B cell (primary cell): ENCODE results near the gene TENM3. TPM values are rescaled to one million over a fixed set of nuclear protein-coding genes. Genes with fewer than 3 reads are reported as not detected.

ENCODE experiments used
- ATAC-seq: fragments of 200-7000 bp; cut with Tn5 transposase; one replicate; pipeline ENCODE4 v1.10.0; 2021; ENCODE audit warnings: low read depth, mild to moderate bottlenecking, moderate number of reproducible peaks, moderate library complexity
- CTCF ChIA-PET: fragments of 350-600 bp; sonication (Branson Sonifier 250); formaldehyde crosslinking; loops from one replicate; lab custom pipeline; 2021; ENCODE audit warnings: antibody characterized with exemption, inconsistent platforms; lab: Charles Lee
- POLR2A ChIA-PET: fragments of 350-600 bp; sonication (Branson Sonifier 250); formaldehyde crosslinking; loops from one replicate; lab custom pipeline; 2021; ENCODE audit warnings: antibody characterized with exemption; lab: Charles Lee
- DNase-seq: peaks from one replicate; pipeline ENCODE4 v3.0.0; 2013
- H2AFZ ChIP-seq: 2 replicates; pipeline ENCODE4 v1.6.1; 2012; ENCODE audit warnings: mild to moderate bottlenecking, low read depth, low read length; ENCODE audit not compliant: insufficient read depth, poor library complexity, severe bottlenecking
- H3K27ac ChIP-seq, 2 donors: 1 replicate in 1 of 2; 2 replicates in 1 of 2; pipeline ENCODE4 v1.5.1; 2012 to 2013; ENCODE audit warnings: low read length in 2 of 2, mild to moderate bottlenecking in 2 of 2, moderate library complexity in 1 of 2
- H3K27me3 ChIP-seq, 4 experiments: fragments of 200-600 bp in 1 of 4; sonication (generic) in 1 of 4; replicated peaks in 1 of 4; 1 replicate in 2 of 4; 2 replicates in 2 of 4; pipeline versions ENCODE4 v1.6.1 to v1.7.0; 2013 to 2016; ENCODE audit warnings: low read length in 3 of 4, mild to moderate bottlenecking in 2 of 4, mixed read lengths in 1 of 4, moderate library complexity in 1 of 4; ENCODE audit not compliant: insufficient read depth in 4 of 4, control insufficient read depth in 3 of 4; ENCODE audit errors: control extremely low read depth in 1 of 4
- H3K36me3 ChIP-seq, 2 experiments: replicated peaks in 1 of 2; 1 replicate in 1 of 2; 2 replicates in 1 of 2; pipeline versions ENCODE4 v1.6.1 to v1.7.1; 2013; ENCODE audit warnings: low read length in 1 of 2; ENCODE audit not compliant: insufficient read depth in 2 of 2, control insufficient read depth in 1 of 2; ENCODE audit errors: control extremely low read depth in 1 of 2, extremely low read depth in 1 of 2
- H3K4me1 ChIP-seq, 2 donors: fragments of 200-600 bp in 1 of 2; sonication (generic) in 1 of 2; 1 replicate in 1 of 2; 2 replicates in 1 of 2; pipeline versions ENCODE4 v1.5.1 to v1.6.1; 2013 to 2017; ENCODE audit warnings: low read length in 2 of 2; ENCODE audit not compliant: control insufficient read depth in 2 of 2, insufficient read depth in 2 of 2
- H3K4me2 ChIP-seq: replicated peaks from 2 replicates; pipeline ENCODE3; 2012; ENCODE audit warnings: mild to moderate bottlenecking, low read depth, low read length; ENCODE audit not compliant: poor library complexity, severe bottlenecking
- H3K4me3 ChIP-seq, 5 experiments: fragments of 200-600 bp in 1 of 5; sonication (generic) in 1 of 5; 1 replicate in 3 of 5; 2 replicates in 2 of 5; pipeline versions ENCODE4 v1.5.1 to v1.7.0; 2011 to 2016; ENCODE audit warnings: low read length in 4 of 5, mild to moderate bottlenecking in 4 of 5, low read depth in 2 of 5, control low read depth in 1 of 5, moderate library complexity in 1 of 5; ENCODE audit not compliant: insufficient read depth in 1 of 5; ENCODE audit errors: control extremely low read depth in 1 of 5, extremely low read depth in 1 of 5
- H3K79me2 ChIP-seq: fragments of 200-600 bp; sonication (generic); one replicate; pipeline ENCODE4 v1.6.0; 2016; ENCODE audit warnings: low read length; ENCODE audit not compliant: control insufficient read depth, insufficient read depth
- H3K9ac ChIP-seq: fragments of 200-600 bp; sonication (generic); 2 replicates; pipeline ENCODE4 v1.6.1; 2017; ENCODE audit warnings: mild to moderate bottlenecking, low read length, moderate library complexity
- H3K9me3 ChIP-seq, 3 donors: one replicate each; pipeline versions ENCODE4 v1.6.1 to v1.7.1; 2013; ENCODE audit warnings: low read length in 2 of 3; ENCODE audit not compliant: control insufficient read depth in 2 of 3, insufficient read depth in 1 of 3; ENCODE audit errors: control extremely low read depth in 1 of 3
- H4K20me1 ChIP-seq: 2 replicates; pipeline ENCODE4 v1.6.0; 2012; ENCODE audit warnings: mild to moderate bottlenecking, low read length; ENCODE audit not compliant: insufficient read depth, control insufficient read depth, poor library complexity, severe bottlenecking
- H3K27ac Mint-ChIP-seq: one replicate; pipeline ENCODE4 v1.8.0; 2021; ENCODE audit warnings: mixed read lengths
- H3K27me3 Mint-ChIP-seq: one replicate; pipeline ENCODE4 v1.8.0; 2021; ENCODE audit warnings: mixed read lengths
- H3K4me1 Mint-ChIP-seq: one replicate; pipeline ENCODE4 v1.8.0; 2021; ENCODE audit warnings: mixed read lengths
- H3K4me3 Mint-ChIP-seq: one replicate; pipeline ENCODE4 v1.8.0; 2021; ENCODE audit warnings: mixed read lengths
- H3K9me3 Mint-ChIP-seq: one replicate; pipeline ENCODE4 v1.8.0; 2022; ENCODE audit warnings: mixed read lengths; ENCODE audit not compliant: insufficient read depth
- CTCF ChIP-seq: fragments of 200-600 bp; IDR thresholded peaks from one replicate; pipeline ENCODE4 v1.8.0; 2022; ENCODE audit warnings: antibody characterized with exemption, mild to moderate bottlenecking
- EZH2 ChIP-seq: IDR thresholded peaks from 2 replicates; pipeline ENCODE4 v1.6.1; 2012; ENCODE audit warnings: borderline replicate concordance, low read depth, mild to moderate bottlenecking, moderate library complexity, low read length; ENCODE audit not compliant: insufficient read depth, poor library complexity, severe bottlenecking
- WGBS: methylation state at CpG from one replicate; pipeline ENCODE4 v1.1.5; 2013; ENCODE audit warnings: missing lambda C conversion rate; ENCODE audit not compliant: insufficient coverage; 5-methylcytosine and 5-hydroxymethylcytosine counted together
- intact Hi-C: fragments of 100-400 bp; cut with micrococcal nuclease; formaldehyde crosslinking; loops from one replicate; pipeline ENCODE4 v1.10.0; 2022
- polyA plus RNA-seq: library from polyadenylated mRNA; depleted of rRNA; stranded (reverse); fragments of >200 nt; gene quantifications from 2 replicates; pipeline ENCODE4 v1.2.3, GENCODE V29; 2012
- total RNA-seq, 2 donors: library from RNA; stranded (reverse); fragments of 120-200 nt in 1 of 2; gene quantifications; 1 replicate in 1 of 2; 2 replicates in 1 of 2; pipeline versions ENCODE4 v1.2.3 to v1.2.4, GENCODE V29; 2013 to 2022

TENM3 gene
- total and polyA plus RNA-seq, 2 donors (not counting 1 experiment from before 2014, with no cell fraction given), result not detected

- Histone ChIP-seq H4K20me1 (no peaks in the 10 kb centered on the region), H2AFZ (no peak overlapping the region), H3K36me3 (no peaks in the 10 kb centered on the region), H3K27ac (no peak overlapping the region), H3K9me3 (peaks cover 0 to 17% (median 0%) of the 10 kb centered on the region in 3 donors), H3K4me3 (no peak overlapping the region), H3K27me3 (no peaks in the 10 kb centered on the region), H3K4me2 (no peak overlapping the region), H3K4me1 (no peaks in the 10 kb centered on the region), H3K79me2 (no peaks in the 10 kb centered on the region), H3K9ac (no peak overlapping the region)
- no peaks in the 10 kb centered on the region for H3K4me1 Mint-ChIP-seq
- no peaks in the 10 kb centered on the region for H3K27me3 Mint-ChIP-seq
- intact Hi-C loops, result no loop called here
- POLR2A ChIA-PET, result no interaction called here
- WGBS, result 94% methylated on average over 6 of the region's 8 CpGs
- ATAC-seq (no peak), DNase-seq (no peak)
- TF ChIP-seq EZH2 (no peak), CTCF (no peak)
- CTCF ChIA-PET, result no interaction called here
- H3K27ac Mint-ChIP-seq, result no peak overlapping the region
- H3K9me3 Mint-ChIP-seq, result no peaks in the 10 kb centered on the region
- no peak overlapping the region for H3K4me3 Mint-ChIP-seq
Measured at GRCh38 chr4:182291175-182291574, 48.0 kb downstream of the TENM3 start.

DNA sequence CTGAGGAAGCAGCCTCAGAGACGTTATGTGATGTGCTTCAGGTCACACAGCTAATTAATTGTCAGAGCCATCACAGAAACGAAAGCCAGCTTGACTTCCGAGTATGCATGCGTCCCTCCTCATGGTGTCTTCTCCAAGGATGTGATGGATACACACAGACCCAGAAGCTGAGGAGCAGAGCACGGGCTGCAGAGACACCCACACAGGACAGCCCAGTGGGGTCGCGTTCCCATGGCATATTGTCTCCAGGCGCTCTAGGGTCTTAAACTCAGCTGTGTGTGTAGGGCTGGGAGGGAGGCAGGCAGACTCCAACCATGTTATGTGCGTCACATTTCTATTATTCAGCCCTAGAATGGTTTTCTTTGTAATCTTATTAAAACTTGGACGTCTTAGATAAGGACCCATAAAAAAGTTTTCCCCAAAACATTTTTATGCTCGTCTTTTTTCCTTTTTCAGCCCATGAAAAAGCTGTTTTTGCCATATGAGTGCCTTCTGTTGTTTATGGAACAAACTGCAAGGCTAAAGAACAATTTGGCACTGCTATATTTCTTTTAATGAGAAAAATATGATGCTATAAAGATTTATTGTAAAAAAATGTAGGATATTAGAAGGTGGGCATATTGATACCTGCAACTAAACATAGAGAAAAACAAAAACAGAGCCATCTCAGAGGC, 48.5 kb downstream of the TENM3 start:
- intact Hi-C loops, result no loop called here
- no peak overlapping the region for H3K4me2 ChIP-seq
- TF ChIP-seq CTCF (no peak), EZH2 (no peak)
- H3K4me3 ChIP-seq, result no peak overlapping the region
- H3K4me3 Mint-ChIP-seq, result no peak overlapping the region
- no peak overlapping the region for H3K9ac ChIP-seq
- H4K20me1 ChIP-seq, result no peaks in the 10 kb centered on the region
- WGBS, result 86% methylated on average over 8 of the region's 11 CpGs
- H3K4me1 ChIP-seq, result no peaks in the 10 kb centered on the region
- no peaks in the 10 kb centered on the region for H3K4me1 Mint-ChIP-seq
- H3K79me2 ChIP-seq, result no peaks in the 10 kb centered on the region
- peaks cover 0 to 17% (median 0%) of the 10 kb centered on the region in 3 donors for H3K9me3 ChIP-seq
- DNase-seq (no peak), ATAC-seq (no peak)
- no peaks in the 10 kb centered on the region for H3K9me3 Mint-ChIP-seq
- ChIA-PET CTCF (no interaction called here), POLR2A (no interaction called here)
- H3K36me3 ChIP-seq, result no peaks in the 10 kb centered on the region
- no peak overlapping the region for H2AFZ ChIP-seq
- no peaks in the 10 kb centered on the region for H3K27me3 ChIP-seq
- no peak overlapping the region for H3K27ac ChIP-seq
- no peak overlapping the region for H3K27ac Mint-ChIP-seq
- no peaks in the 10 kb centered on the region for H3K27me3 Mint-ChIP-seq
